Gastrocnemius medialis (tissue), 4 donors: ENCODE measurements around the gene AGAP3. TPM values are rescaled to one million over a fixed set of nuclear protein-coding genes. Genes with fewer than 3 reads are reported as not detected.

Experiments
- ATAC-seq, 2 donors: fragments of 150-250 bp; one replicate each; pipeline ENCODE4 v1.9.1; 2016
- DNase-seq, 2 donors: peaks; one replicate each; pipeline ENCODE4 v3.0.0-alpha.2; 2019
- H3K27ac ChIP-seq, 4 donors: fragments of 200-600 bp; sonication (generic); 1 replicate in 1 of 4; 2 replicates in 3 of 4; pipeline ENCODE4 v1.5.1; 2016 to 2018; ENCODE audit warnings: mild to moderate bottlenecking in 2 of 4, moderate library complexity in 1 of 4
- H3K27me3 ChIP-seq, 3 donors: fragments of 200-600 bp; sonication (generic) in 2 of 3; 1 replicate in 1 of 3; 2 replicates in 2 of 3; pipeline versions ENCODE4 v1.5.1 to v1.6.0; 2016 to 2019; ENCODE audit warnings: mild to moderate bottlenecking in 1 of 3, moderate library complexity in 1 of 3
- H3K36me3 ChIP-seq, 2 donors: fragments of 200-600 bp; sonication (generic) in 1 of 2; one replicate each; pipeline ENCODE4 v1.5.1; 2017 to 2018
- H3K4me1 ChIP-seq, 2 donors: fragments of 200-600 bp; sonication (generic) in 1 of 2; one replicate each; pipeline ENCODE4 v1.5.1; 2016 to 2017; ENCODE audit warnings: mild to moderate bottlenecking in 2 of 2
- H3K4me3 ChIP-seq, 4 donors: fragments of 200-600 bp; sonication (generic) in 3 of 4; 1 replicate in 1 of 4; 2 replicates in 3 of 4; pipeline ENCODE4 v1.5.1; 2016 to 2019; ENCODE audit warnings: mild to moderate bottlenecking in 2 of 4
- H3K9me3 ChIP-seq, 3 donors: fragments of 200-600 bp; sonication (generic) in 2 of 3; 1 replicate in 1 of 3; 2 replicates in 2 of 3; pipeline ENCODE4 v1.5.1; 2016 to 2019
- POLR2A ChIP-seq, 2 donors: fragments of 450-650 bp; IDR thresholded peaks; one replicate each; pipeline ENCODE4 v1.6.1; 2017; ENCODE audit warnings: antibody characterized with exemption in 2 of 2, mild to moderate bottlenecking in 2 of 2, moderate library complexity in 2 of 2
- in situ Hi-C, 4 donors: fragments of 200-750 bp; cut with MboI; loops; one replicate each; pipeline versions ENCODE4 v1.15.0 to v1.8.0; 2017; ENCODE audit warnings: low sequenced_read_pairs in 4 of 4
- intact Hi-C: fragments of 100-400 bp; cut with DNase I; formaldehyde crosslinking; loops from one replicate; pipeline ENCODE4 v1.15.1; 2023; ENCODE audit warnings: low total_unique reads
- total RNA-seq, 4 donors: library from RNA; depleted of rRNA; stranded (reverse); fragments of >200 nt; gene quantifications; one replicate each; pipeline versions ENCODE4 v1.1.0 to v1.2.3, GENCODE V29; 2016
- TF ChIP-seq, protein P1 (sequence below), 5 experiments: fragments of 450-650 bp in 3 of 5; fragments of 200-600 bp in 2 of 5; sonication (generic) in 2 of 5; IDR thresholded peaks in 4 of 5; conservative IDR thresholded peaks in 1 of 5; 1 replicate in 4 of 5; 2 replicates in 1 of 5; pipeline ENCODE4 v1.5.1; 2016 to 2019; ENCODE audit warnings: antibody characterized with exemption in 5 of 5, mild to moderate bottlenecking in 3 of 5, moderate library complexity in 3 of 5

AGAP3 gene
- total RNA-seq, 4 donors from 2014 or later, result 31.1 to 65.3 (median 36.3) TPM

DNA sequence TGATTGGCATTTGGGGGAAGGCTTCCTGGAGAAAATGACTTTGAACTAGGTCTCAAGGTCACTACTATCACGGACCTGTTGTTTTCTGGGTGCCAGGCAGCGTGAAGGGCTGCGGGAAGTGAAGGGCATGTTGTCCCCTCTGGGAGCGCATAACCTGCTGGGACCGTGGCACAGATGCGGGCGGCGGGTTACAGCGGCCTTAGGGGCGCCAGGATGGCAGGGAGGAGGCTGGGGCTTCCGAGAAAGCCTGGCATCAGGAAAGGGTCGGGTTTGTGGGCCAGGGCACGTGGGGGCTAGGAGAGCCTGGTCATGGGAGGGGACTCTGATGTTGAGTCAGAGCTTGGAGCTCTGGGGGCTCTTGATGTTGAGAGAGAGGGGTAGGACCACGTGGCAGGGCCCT is 20.8 kb upstream of the AGAP3 start:
- intact Hi-C loops, result no loop called here
- peaks cover 4 to 20% of the 10 kb centered on the region in 2 donors for H3K4me1 ChIP-seq
- DNase-seq, result no peak
- TF ChIP-seq, protein P1, sequence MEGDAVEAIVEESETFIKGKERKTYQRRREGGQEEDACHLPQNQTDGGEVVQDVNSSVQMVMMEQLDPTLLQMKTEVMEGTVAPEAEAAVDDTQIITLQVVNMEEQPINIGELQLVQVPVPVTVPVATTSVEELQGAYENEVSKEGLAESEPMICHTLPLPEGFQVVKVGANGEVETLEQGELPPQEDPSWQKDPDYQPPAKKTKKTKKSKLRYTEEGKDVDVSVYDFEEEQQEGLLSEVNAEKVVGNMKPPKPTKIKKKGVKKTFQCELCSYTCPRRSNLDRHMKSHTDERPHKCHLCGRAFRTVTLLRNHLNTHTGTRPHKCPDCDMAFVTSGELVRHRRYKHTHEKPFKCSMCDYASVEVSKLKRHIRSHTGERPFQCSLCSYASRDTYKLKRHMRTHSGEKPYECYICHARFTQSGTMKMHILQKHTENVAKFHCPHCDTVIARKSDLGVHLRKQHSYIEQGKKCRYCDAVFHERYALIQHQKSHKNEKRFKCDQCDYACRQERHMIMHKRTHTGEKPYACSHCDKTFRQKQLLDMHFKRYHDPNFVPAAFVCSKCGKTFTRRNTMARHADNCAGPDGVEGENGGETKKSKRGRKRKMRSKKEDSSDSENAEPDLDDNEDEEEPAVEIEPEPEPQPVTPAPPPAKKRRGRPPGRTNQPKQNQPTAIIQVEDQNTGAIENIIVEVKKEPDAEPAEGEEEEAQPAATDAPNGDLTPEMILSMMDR (IDR thresholded peaks at IDR 0.05 in 4 of 5, conservative IDR thresholded peaks at IDR 0.05 in 1 of 5), result no peak
- no peak for TF ChIP-seq POLR2A (IDR thresholded peaks at IDR 0.05)
- no peak overlapping the region for H3K27ac ChIP-seq
- H3K4me3 ChIP-seq, result no peak overlapping the region
- in situ Hi-C loops, result no loop called here
- H3K36me3 ChIP-seq, result peaks cover 0 to 54% of the 10 kb centered on the region in 2 donors
- ATAC-seq, result no peak
- H3K9me3 ChIP-seq, result no peaks in the 10 kb centered on the region
- no peaks in the 10 kb centered on the region for H3K27me3 ChIP-seq

DNA sequence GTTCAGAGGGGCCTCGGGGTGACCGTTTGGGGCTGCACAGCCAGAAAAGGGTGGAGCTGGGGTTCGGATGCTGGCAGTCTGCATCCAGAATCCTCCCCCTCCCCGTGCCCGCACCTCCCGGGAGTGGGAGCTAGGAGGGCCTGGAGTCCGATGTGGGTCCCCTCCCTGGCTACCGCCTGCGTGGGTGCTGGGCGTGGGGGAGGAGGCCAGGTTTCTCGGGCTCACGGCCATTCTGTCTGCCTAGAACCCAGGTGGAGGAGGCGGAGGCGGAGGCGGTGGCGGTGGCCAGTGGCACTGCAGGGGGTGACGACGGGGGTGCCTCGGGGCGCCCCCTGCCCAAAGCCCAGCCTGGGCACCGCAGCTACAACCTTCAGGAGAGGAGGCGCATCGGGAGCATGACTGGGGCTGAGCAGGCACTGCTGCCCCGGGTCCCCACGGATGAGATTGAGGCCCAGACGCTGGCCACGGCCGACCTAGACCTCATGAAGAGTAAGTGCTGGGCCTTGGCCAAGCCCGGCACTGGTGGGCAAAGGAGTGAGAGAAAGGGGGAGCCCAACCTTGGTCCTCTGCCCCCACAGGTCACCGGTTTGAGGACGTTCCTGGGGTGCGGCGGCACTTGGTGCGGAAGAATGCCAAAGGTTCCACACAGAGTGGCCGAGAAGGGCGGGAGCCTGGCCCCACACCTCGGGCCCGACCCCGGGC is 19.9 kb upstream of the AGAP3 start:
- Histone ChIP-seq H3K9me3 (no peaks in the 10 kb centered on the region), H3K27ac (no peak overlapping the region), H3K27me3 (no peaks in the 10 kb centered on the region), H3K4me3 (no peak overlapping the region), H3K4me1 (peaks cover 0 to 12% of the 10 kb centered on the region in 2 donors), H3K36me3 (peaks cover 0 to 63% of the 10 kb centered on the region in 2 donors)
- ATAC-seq, result no peak
- in situ Hi-C loops (no loop called here), intact Hi-C loops (no loop called here)
- DNase-seq, result no peak
- TF ChIP-seq, protein P1 (IDR thresholded peaks at IDR 0.05 in 4 of 5, conservative IDR thresholded peaks at IDR 0.05 in 1 of 5), result no peak
- TF ChIP-seq POLR2A (IDR thresholded peaks at IDR 0.05), result no peak

DNA sequence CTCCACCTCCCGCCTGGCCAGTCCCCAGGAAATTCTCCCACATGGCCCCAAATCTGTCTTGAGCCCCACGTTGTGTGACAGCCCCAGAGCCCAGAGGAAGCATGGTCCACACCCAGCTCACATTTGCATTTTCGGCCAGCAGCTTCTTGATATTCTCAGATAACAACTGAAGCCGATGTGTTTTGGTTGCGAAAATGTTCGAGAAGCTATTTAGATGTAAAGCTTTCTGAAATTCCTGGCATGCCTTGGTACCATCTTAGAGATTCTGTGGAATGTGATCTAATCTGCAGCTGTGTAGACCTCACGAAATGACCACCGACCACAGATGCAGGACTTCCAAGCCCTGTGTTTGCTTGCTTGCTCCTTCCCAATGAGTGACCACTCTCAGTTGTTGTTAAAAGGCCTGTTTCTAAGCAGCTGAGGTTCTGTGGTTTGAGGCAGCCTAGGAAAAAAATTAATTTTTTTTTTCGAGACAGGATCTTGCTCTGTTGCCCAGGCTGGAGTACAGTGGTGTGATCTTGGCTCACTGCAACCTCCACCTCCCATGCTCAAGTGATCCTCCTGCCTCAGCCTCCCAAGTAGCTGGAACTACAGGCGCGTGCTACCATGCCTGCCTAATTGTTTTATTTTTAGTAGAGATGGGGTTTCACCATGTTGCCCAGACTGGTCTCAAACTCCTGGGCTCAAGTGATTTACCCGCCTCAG is 18.1 kb upstream of the AGAP3 start:
- H3K36me3 ChIP-seq, result peaks cover 0 to 79% of the 10 kb centered on the region in 2 donors
- ATAC-seq, result no peak
- H3K9me3 ChIP-seq, result no peaks in the 10 kb centered on the region
- H3K27ac ChIP-seq, result no peak overlapping the region
- in situ Hi-C loops (no loop called here), intact Hi-C loops (no loop called here)
- H3K4me3 ChIP-seq, result no peak overlapping the region
- DNase-seq, result no peak
- no peaks in the 10 kb centered on the region for H3K27me3 ChIP-seq
- TF ChIP-seq POLR2A (IDR thresholded peaks at IDR 0.05), result no peak
- TF ChIP-seq, protein P1 (IDR thresholded peaks at IDR 0.05 in 4 of 5, conservative IDR thresholded peaks at IDR 0.05 in 1 of 5), result no peak
- H3K4me1 ChIP-seq, result no peaks in the 10 kb centered on the region

DNA sequence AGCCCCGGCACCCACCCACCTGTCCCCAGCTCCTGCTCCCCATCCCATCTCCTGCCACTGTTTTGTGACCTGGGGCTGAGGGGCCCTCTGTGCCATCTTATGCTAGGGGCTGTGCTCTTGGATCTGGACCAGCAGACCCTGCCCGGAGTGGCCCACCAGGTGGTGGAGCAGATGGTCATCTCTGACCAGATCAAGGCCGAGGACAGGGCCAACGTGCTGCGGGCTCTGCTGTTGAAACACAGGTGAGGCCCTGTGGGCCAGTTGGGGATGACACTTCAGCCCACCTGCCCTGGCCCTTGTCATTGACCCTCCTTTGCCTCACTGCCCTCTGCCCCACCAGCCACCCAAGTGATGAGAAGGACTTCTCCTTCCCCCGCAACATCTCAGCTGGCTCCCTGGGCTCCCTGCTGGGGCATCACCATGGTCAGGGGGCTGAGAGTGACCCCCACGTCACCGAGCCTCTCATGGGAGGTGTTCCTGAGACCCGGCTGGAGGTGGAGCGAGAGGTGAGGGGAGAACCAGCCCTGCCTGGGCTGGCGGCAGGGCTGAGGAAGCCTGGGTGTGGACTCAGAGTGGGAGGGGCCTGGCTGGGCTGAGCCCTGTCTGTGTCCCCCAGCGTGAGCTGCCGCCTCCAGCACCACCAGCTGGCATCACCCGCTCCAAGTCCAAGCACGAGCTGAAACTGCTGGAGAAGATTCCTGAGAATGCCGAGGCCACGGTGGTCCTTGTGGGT is 16.3 kb upstream of the AGAP3 start:
- Histone ChIP-seq H3K36me3 (peaks cover 0 to 83% of the 10 kb centered on the region in 2 donors), H3K4me1 (no peaks in the 10 kb centered on the region), H3K27me3 (no peaks in the 10 kb centered on the region), H3K9me3 (no peaks in the 10 kb centered on the region), H3K4me3 (no peak overlapping the region), H3K27ac (no peak overlapping the region)
- ATAC-seq (no peak), DNase-seq (no peak)
- intact Hi-C loops (no loop called here), in situ Hi-C loops (no loop called here)
- TF ChIP-seq, protein P1 (IDR thresholded peaks at IDR 0.05 in 4 of 5, conservative IDR thresholded peaks at IDR 0.05 in 1 of 5), result no peak
- TF ChIP-seq POLR2A (IDR thresholded peaks at IDR 0.05), result no peak
